ENCODE measurements around the gene DLG5. TPM values are rescaled to one million over a fixed set of nuclear protein-coding genes. Genes with fewer than 3 reads are reported as not detected.

Gene DLG5
- polyA plus RNA-seq, 1 of the 3 experiments (the other 2 are of a cell fraction) = 31.3 TPM

DNA sequence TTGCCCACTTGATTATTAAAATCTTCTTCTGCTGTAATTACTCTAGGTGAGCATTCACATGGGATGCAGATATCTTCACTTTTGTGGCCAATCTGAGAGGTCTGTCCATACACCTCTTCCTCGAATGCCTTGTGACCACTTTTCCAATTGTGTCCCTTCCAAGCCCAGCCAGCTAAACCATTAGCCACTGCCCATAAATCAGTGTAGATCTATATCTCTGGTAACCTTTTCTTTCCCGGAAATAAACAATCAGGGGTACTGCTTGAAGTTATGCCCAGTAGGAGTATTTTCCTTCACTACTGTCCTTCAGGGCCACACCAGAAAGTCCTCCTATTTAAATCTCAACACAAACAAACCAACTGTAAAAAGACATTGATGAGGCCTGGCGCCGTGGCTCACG lies 184.4 kb downstream of the DLG5 start:
- peaks cover 0 to 5% of the 10 kb centered on the region in 2 experiments; a peak in 3 of 4 replicates for H3K4me1 ChIP-seq (ENCODE audit: control insufficient read depth in 1 of 2, insufficient read depth in 2 of 2, low read depth in 1 of 2, low read length in 1 of 2)
- H3K4me3 ChIP-seq (ENCODE audit: low read depth in 2 of 2, low read length in 1 of 2) = no peak overlapping the region
- peak; percentile 17 for DNase-seq
- no peaks in the 10 kb centered on the region for H3K36me3 ChIP-seq (replicated peaks in 1 of 2; ENCODE audit: control insufficient read depth in 1 of 2, insufficient read depth in 2 of 2, low read length in 1 of 2)
- H3K9ac ChIP-seq = no peak overlapping the region
- H4K20me1 ChIP-seq (ENCODE audit: insufficient read depth) = no peaks in the 10 kb centered on the region
- no peak overlapping the region for H2AFZ ChIP-seq (ENCODE audit: low read depth)
- H3K27ac ChIP-seq (ENCODE audit: low read depth in 2 of 2, low read length in 1 of 2) = no peak overlapping the region
- H3K9me3 ChIP-seq = no peaks in the 10 kb centered on the region
- WGBS (ENCODE audit: low lambda C conversion rate) = 69% methylated on average over 5 of the region's 5 CpGs
- H3K79me2 ChIP-seq (ENCODE audit: insufficient read depth) = no peaks in the 10 kb centered on the region
- POLR2A ChIA-PET = no interaction called here
- no peak for TF ChIP-seq FOXJ3 (CRISPR knock-in tag; IDR thresholded peaks at IDR 0.05)
- no peak for TF ChIP-seq SIN3A (IDR thresholded peaks at IDR 0.05; ENCODE audit: borderline replicate concordance, low read depth, low read length)
- TF ChIP-seq CTCF (IDR thresholded peaks at IDR 0.05) = no peak
- no peak for TF ChIP-seq ZBTB33 (IDR thresholded peaks at IDR 0.05; ENCODE audit: borderline replicate concordance, low read depth)
- no peak overlapping the region; the same call in 1 of the 2 replicates for H3K4me2 ChIP-seq
- H3K27me3 ChIP-seq (ENCODE audit: insufficient read depth) = no peaks in the 10 kb centered on the region
- no peaks in the 10 kb centered on the region for H3F3A ChIP-seq (replicated peaks; ENCODE audit: insufficient read depth)
- H3K9me2 ChIP-seq = no peaks in the 10 kb centered on the region
- CTCF ChIA-PET = interaction anchor here (1.0 kb wide), 1 partner anchor 31 kb away, joined by 4 read pairs; no protein-coding TSS in a partner anchor

DNA sequence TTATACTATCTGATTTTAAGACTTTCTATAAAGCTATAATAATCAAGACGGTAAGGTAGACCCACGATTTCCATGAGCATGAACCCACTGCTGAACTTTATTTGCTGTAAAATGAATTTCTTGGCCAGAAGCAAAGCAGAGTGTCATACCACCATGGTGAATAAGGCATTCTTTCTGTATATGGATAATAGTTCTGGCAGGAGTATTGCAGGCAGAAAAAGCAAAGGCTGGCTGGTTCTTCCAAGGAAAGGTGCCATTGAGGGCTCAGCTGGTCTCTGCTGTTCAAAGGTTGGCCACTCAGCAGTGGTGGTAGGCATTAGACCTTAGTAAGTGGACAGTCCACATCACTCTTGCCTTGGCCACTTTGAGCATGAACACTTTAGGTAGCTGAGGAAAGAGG lies 184.8 kb downstream of the DLG5 start:
- H3F3A ChIP-seq (replicated peaks; ENCODE audit: insufficient read depth) = no peaks in the 10 kb centered on the region
- no peaks in the 10 kb centered on the region for H3K79me2 ChIP-seq (ENCODE audit: insufficient read depth)
- H3K9me3 ChIP-seq = no peaks in the 10 kb centered on the region
- no peak overlapping the region for H3K4me3 ChIP-seq (ENCODE audit: low read depth in 2 of 2, low read length in 1 of 2)
- ChIA-PET POLR2A (no interaction called here), CTCF (interaction anchor here (1.3 kb wide), 1 partner anchor 15 kb away, joined by 4 read pairs; no protein-coding TSS in a partner anchor)
- H3K27ac ChIP-seq (ENCODE audit: low read depth in 2 of 2, low read length in 1 of 2) = no peak overlapping the region
- no peak overlapping the region for H3K9ac ChIP-seq
- TF ChIP-seq IRF3 (IDR thresholded peaks at IDR 0.05; ENCODE audit: low read depth, low read length) = no peak
- TF ChIP-seq FOSL2 (IDR thresholded peaks at IDR 0.05; ENCODE audit: borderline replicate concordance, low read depth) = peak; percentile 6; the same call in 1 of the 2 replicates
- TF ChIP-seq JUND (IDR thresholded peaks at IDR 0.05) = 0 out of 2 replicates have a peak, but pooled peaks have one; percentile 11
- no peak for TF ChIP-seq NRF1 (IDR thresholded peaks at IDR 0.05; ENCODE audit: low read depth, low read length)
- H3K4me2 ChIP-seq = no peak overlapping the region; the same call in 1 of the 2 replicates
- H3K36me3 ChIP-seq (replicated peaks in 1 of 2; ENCODE audit: control insufficient read depth in 1 of 2, insufficient read depth in 2 of 2, low read length in 1 of 2) = no peaks in the 10 kb centered on the region
- WGBS (ENCODE audit: low lambda C conversion rate) = 90% methylated on average over 2 of the region's 2 CpGs
- H4K20me1 ChIP-seq (ENCODE audit: insufficient read depth) = no peaks in the 10 kb centered on the region
- no peak for DNase-seq
- H2AFZ ChIP-seq (ENCODE audit: low read depth) = no peak overlapping the region
- no peaks in the 10 kb centered on the region for H3K27me3 ChIP-seq (ENCODE audit: insufficient read depth)
- peaks cover 0 to 5% of the 10 kb centered on the region in 2 experiments; a peak in 3 of 4 replicates for H3K4me1 ChIP-seq (ENCODE audit: control insufficient read depth in 1 of 2, insufficient read depth in 2 of 2, low read depth in 1 of 2, low read length in 1 of 2)
- no peaks in the 10 kb centered on the region for H3K9me2 ChIP-seq

Small RNA genes lying within 50 kb of the gene (small RNA-seq; reads per million reads assigned to genes)
- gene RF00017 = 0 reads per million in 7 experiments
- gene RN7SL284P = 0 reads per million in 7 experiments
- 0 to 2.3 (median 0) reads per million in 7 experiments for gene RNU6-1266P

Other genes starting within 250 kb of the DLG5 start
- 10.8 and 14.1 TPM in 2 replicates for gene POLR3A, start 102.8 kb upstream of the DLG5 start, polyA plus RNA-seq (2012; rRNA removed)
- gene RPS24, start 107.1 kb upstream of the DLG5 start, polyA plus RNA-seq (2012; rRNA removed) = 3,806 and 4,595 TPM in 2 replicates